PC-9 (cell line): Measurements from ENCODE around the gene SIT1.

Experiments
- EZH2 ChIP-seq: fragments of 200-600 bp; sonication (generic); IDR thresholded peaks from 2 replicates; pipeline ENCODE4 v1.8.0; 2017; ENCODE audit warnings: antibody characterized with exemption, low read depth
- TF ChIP-seq, protein P1 (sequence below): fragments of 200-600 bp; sonication (generic); conservative IDR thresholded peaks from 2 replicates; pipeline ENCODE4 v1.6.1; 2017; ENCODE audit warnings: mixed run types, antibody characterized with exemption, mild to moderate bottlenecking, moderate library complexity

DNA sequence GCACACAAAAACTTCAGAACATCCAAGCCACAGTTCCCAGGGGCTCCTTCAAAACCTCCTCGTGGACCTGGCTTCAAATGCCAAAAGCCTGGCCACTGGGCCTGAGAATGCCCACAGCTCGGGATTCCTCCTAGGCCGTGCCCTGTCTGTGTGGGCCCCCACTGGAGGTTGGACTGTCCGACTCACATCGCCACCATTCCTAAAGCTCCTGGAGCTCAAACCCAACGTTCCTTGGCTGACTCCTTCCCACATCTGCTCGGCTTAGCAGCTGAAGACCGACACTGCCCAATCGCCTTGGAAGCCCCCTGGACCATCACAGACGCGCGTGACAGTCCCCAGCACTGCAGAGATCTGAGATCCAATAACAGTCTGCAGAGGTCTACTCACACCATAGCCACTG lies 7.7 kb downstream of the SIT1 start:
- TF ChIP-seq, protein P1, sequence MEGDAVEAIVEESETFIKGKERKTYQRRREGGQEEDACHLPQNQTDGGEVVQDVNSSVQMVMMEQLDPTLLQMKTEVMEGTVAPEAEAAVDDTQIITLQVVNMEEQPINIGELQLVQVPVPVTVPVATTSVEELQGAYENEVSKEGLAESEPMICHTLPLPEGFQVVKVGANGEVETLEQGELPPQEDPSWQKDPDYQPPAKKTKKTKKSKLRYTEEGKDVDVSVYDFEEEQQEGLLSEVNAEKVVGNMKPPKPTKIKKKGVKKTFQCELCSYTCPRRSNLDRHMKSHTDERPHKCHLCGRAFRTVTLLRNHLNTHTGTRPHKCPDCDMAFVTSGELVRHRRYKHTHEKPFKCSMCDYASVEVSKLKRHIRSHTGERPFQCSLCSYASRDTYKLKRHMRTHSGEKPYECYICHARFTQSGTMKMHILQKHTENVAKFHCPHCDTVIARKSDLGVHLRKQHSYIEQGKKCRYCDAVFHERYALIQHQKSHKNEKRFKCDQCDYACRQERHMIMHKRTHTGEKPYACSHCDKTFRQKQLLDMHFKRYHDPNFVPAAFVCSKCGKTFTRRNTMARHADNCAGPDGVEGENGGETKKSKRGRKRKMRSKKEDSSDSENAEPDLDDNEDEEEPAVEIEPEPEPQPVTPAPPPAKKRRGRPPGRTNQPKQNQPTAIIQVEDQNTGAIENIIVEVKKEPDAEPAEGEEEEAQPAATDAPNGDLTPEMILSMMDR = no peak
- TF ChIP-seq EZH2 = no peak
